Adrenal gland (tissue), 12 donors: ENCODE results near the gene ZGLP1. TPM values are rescaled to one million over a fixed set of nuclear protein-coding genes. Genes with fewer than 3 reads are reported as not detected.
A peak's percentile ranks its signal among the peaks of the same experiment; 100 is the strongest.

ENCODE experiments used
- DNase-seq, 7 donors: peaks; one replicate each; pipeline ENCODE4 v3.0.0-alpha.2; 2019 to 2020
- H3K27ac ChIP-seq, 5 donors: fragments of 200-600 bp; sonication (generic) in 4 of 5; 1 replicate in 3 of 5; 2 replicates in 2 of 5; pipeline versions ENCODE4 v1.5.1 to v1.8.0; 2016 to 2020; ENCODE audit warnings: mild to moderate bottlenecking in 1 of 5
- H3K27me3 ChIP-seq: fragments of 200-600 bp; 2 replicates; pipeline ENCODE4 v1.8.0; 2021
- H3K36me3 ChIP-seq, 2 donors: fragments of 200-600 bp; replicated peaks in 1 of 2; 1 replicate in 1 of 2; 2 replicates in 1 of 2; pipeline versions ENCODE4 v1.5.1 to v1.8.0; 2018 to 2022
- H3K4me1 ChIP-seq, 2 donors: fragments of 200-600 bp; replicated peaks in 1 of 2; 1 replicate in 1 of 2; 2 replicates in 1 of 2; pipeline versions ENCODE4 v1.5.1 to v1.8.0; 2018 to 2021
- H3K4me3 ChIP-seq, 4 donors: fragments of 200-600 bp; sonication (generic) in 3 of 4; one replicate each; pipeline ENCODE4 v1.5.1; 2016 to 2018
- H3K9me3 ChIP-seq, 3 donors: fragments of 200-600 bp; sonication (generic) in 1 of 3; replicated peaks in 1 of 3; 1 replicate in 2 of 3; 2 replicates in 1 of 3; pipeline versions ENCODE4 v1.5.1 to v1.8.0; 2016 to 2021
- CTCF ChIP-seq, 6 experiments: fragments of 450-650 bp in 4 of 6; fragments of 200-600 bp in 2 of 6; sonication (generic) in 1 of 6; IDR thresholded peaks; 1 replicate in 5 of 6; 2 replicates in 1 of 6; pipeline versions ENCODE4 v1.5.1 to v1.8.0; 2016 to 2021; ENCODE audit warnings: antibody characterized with exemption in 6 of 6, mild to moderate bottlenecking in 2 of 6, moderate library complexity in 1 of 6
- POLR2A ChIP-seq, 2 donors: fragments of 450-650 bp; IDR thresholded peaks; one replicate each; pipeline ENCODE4 v1.6.1; 2017; ENCODE audit warnings: antibody characterized with exemption in 2 of 2, mild to moderate bottlenecking in 2 of 2, moderate library complexity in 1 of 2
- WGBS, 4 donors: extraction: QIAGEN DNeasy Blood & Tissue Kit in 2 of 4; methylation state at CpG; one replicate each; pipeline versions ENCODE4 v1.1.5 to v1.1.7; 2013 to 2017; 5-methylcytosine and 5-hydroxymethylcytosine counted together
- intact Hi-C, 2 donors: fragments of 100-400 bp; cut with DNase I; formaldehyde crosslinking; loops; one replicate each; pipeline versions ENCODE4 v1.14.1 to v1.15.0; 2022 to 2023
- polyA plus RNA-seq, 3 donors: library from polyadenylated mRNA; stranded (reverse); fragments of 200-250 nt in 2 of 3; fragments of 350-450 nt in 1 of 3; fragmentation: Illumina TruSeq in 1 of 3; extraction: RNeasy Lipid Tissue Mini Kit (QIAGEN cat#74804) in 1 of 3; gene quantifications; one replicate each; pipeline ENCODE4 v1.2.3, GENCODE V29; 2013 to 2014
- total RNA-seq, 9 donors: library from RNA; depleted of rRNA in 4 of 9; stranded (reverse); fragments of >200 nt in 4 of 9; fragments of 120-200 nt in 1 of 9; fragmentation: NEBNext Ultra II Directional in 1 of 9; extraction: Animal tissue kit (Norgen Biotek cat#: 25700) in 1 of 9; gene quantifications; one replicate each; pipeline versions ENCODE4 v1.1.0 to v1.2.4, GENCODE V29; 2013 to 2023
- donor health status: healthy with polysubstance abuse.
- donor health status: Bipolar disorder and iron deficiency.
- donor health status: DM: yes; HTN: yes; CAD: no.
- donor health status: DM: no; HTN: no; CAD: no.
- donor health status: DM: no; HTN: no; CAD: no.
- donor health status: DM: yes; HTN: yes; CAD: no.

Gene ZGLP1
- total and polyA plus RNA-seq, 12 donors = 0.48 to 38.8 (median 2.8) TPM; not detected in 2

GRCh38 chr19:10352764-10353671, 43.4 kb upstream of the ZGLP1 start:
- peak overlapping the region; percentile 72 to 96 (median 85) for H3K27ac ChIP-seq
- TF ChIP-seq CTCF (IDR thresholded peaks at IDR 0.05) = no peak
- TF ChIP-seq POLR2A (IDR thresholded peaks at IDR 0.05) = peak in 1 of 2 donors; percentile 61
- no peaks in the 10 kb centered on the region for H3K27me3 ChIP-seq
- intact Hi-C loops = no loop called here
- peak overlapping the region in 1 of 4 donors; percentile 36 for H3K4me3 ChIP-seq
- DNase-seq = peak; percentile 84 to 91 (median 89)
- no peaks in the 10 kb centered on the region for H3K9me3 ChIP-seq
- 19 to 50% (median 35%) methylated on average over 32 to 63 of the region's 63 CpGs for WGBS, 4 donors
- H3K36me3 ChIP-seq = peaks cover 0 to 43% of the 10 kb centered on the region in 2 donors
- H3K4me1 ChIP-seq = peaks cover 13 to 14% of the 10 kb centered on the region in 2 donors

GRCh38 chr19:10346509-10346908, 36.9 kb upstream of the ZGLP1 start:
- no peaks in the 10 kb centered on the region for H3K27me3 ChIP-seq
- no peak overlapping the region for H3K4me3 ChIP-seq
- no peaks in the 10 kb centered on the region for H3K4me1 ChIP-seq
- intact Hi-C loops = no loop called here
- H3K27ac ChIP-seq = no peak overlapping the region
- 57 to 68% (median 62%) methylated on average over 10 of the region's 10 CpGs for WGBS, 4 donors
- peak in 3 of 7 donors; percentile 43 to 66 (median 43) for DNase-seq
- H3K36me3 ChIP-seq = peaks cover 0 to 8% of the 10 kb centered on the region in 2 donors
- H3K9me3 ChIP-seq = no peaks in the 10 kb centered on the region
- TF ChIP-seq CTCF (IDR thresholded peaks at IDR 0.05) (no peak), POLR2A (IDR thresholded peaks at IDR 0.05) (no peak)

GRCh38 chr19:10344780-10345179, 35.2 kb upstream of the ZGLP1 start:
- Histone ChIP-seq H3K4me1 (no peaks in the 10 kb centered on the region), H3K27me3 (no peaks in the 10 kb centered on the region), H3K4me3 (no peak overlapping the region), H3K9me3 (no peaks in the 10 kb centered on the region), H3K27ac (no peak overlapping the region), H3K36me3 (no peaks in the 10 kb centered on the region)
- TF ChIP-seq POLR2A (IDR thresholded peaks at IDR 0.05) (no peak), CTCF (IDR thresholded peaks at IDR 0.05) (no peak)
- intact Hi-C loops = no loop called here
- no peak for DNase-seq
- WGBS, 4 donors = 86 to 91% (median 88%) methylated on average over 10 of the region's 10 CpGs

GRCh38 chr19:10343495-10343894, 33.9 kb upstream of the ZGLP1 start:
- Histone ChIP-seq H3K36me3 (no peaks in the 10 kb centered on the region), H3K4me3 (no peak overlapping the region), H3K4me1 (no peaks in the 10 kb centered on the region), H3K27me3 (no peaks in the 10 kb centered on the region), H3K9me3 (no peaks in the 10 kb centered on the region), H3K27ac (no peak overlapping the region)
- TF ChIP-seq POLR2A (IDR thresholded peaks at IDR 0.05) (no peak), CTCF (IDR thresholded peaks at IDR 0.05) (no peak)
- intact Hi-C loops = no loop called here
- WGBS, 4 donors = 64 to 81% (median 73%) methylated on average over 2 of the region's 2 CpGs
- no peak for DNase-seq
